ENCODE measurements around the gene AQP2. TPM values are rescaled to one million over a fixed set of nuclear protein-coding genes. Genes with fewer than 3 reads are reported as not detected.

The AQP2 gene
- total RNA-seq, 4 donors from 2014 or later = not detected

GRCh38 chr12:49925433-49926204, 24.9 kb upstream of the AQP2 start:
- Histone ChIP-seq H3K27ac (no peak overlapping the region), H3K27me3 (no peaks in the 10 kb centered on the region), H3K36me3 (no peaks in the 10 kb centered on the region), H3K4me3 (no peak overlapping the region), H3K9me3 (no peaks in the 10 kb centered on the region), H3K4me1 (no peaks in the 10 kb centered on the region)
- in situ Hi-C loops (cut with MboI; ENCODE audit: low sequenced_read_pairs in 4 of 4) (no loop called here), intact Hi-C loops (cut with DNase I; ENCODE audit: low total_unique reads) (no loop called here)
- ATAC-seq (no peak), DNase-seq (no peak)
- no peak for TF ChIP-seq POLR2A (IDR thresholded peaks at IDR 0.05)
- no peak for TF ChIP-seq CTCF (IDR thresholded peaks at IDR 0.05 in 4 of 5, conservative IDR thresholded peaks at IDR 0.05 in 1 of 5)

- TF ChIP-seq CTCF (IDR thresholded peaks at IDR 0.05 in 4 of 5, conservative IDR thresholded peaks at IDR 0.05 in 1 of 5) = no peak
- TF ChIP-seq POLR2A (IDR thresholded peaks at IDR 0.05) = no peak
- Histone ChIP-seq H3K4me3 (no peak overlapping the region), H3K27me3 (no peaks in the 10 kb centered on the region), H3K36me3 (no peaks in the 10 kb centered on the region), H3K9me3 (no peaks in the 10 kb centered on the region), H3K27ac (no peak overlapping the region), H3K4me1 (no peaks in the 10 kb centered on the region)
- DNase-seq (no peak), ATAC-seq (no peak)
- in situ Hi-C loops (cut with MboI; ENCODE audit: low sequenced_read_pairs in 4 of 4) = no loop called here
- intact Hi-C loops (cut with DNase I; ENCODE audit: low total_unique reads) = no loop called here
Measured at GRCh38 chr12:49928471-49928870, 22.1 kb upstream of the AQP2 start.

GRCh38 chr12:49929581-49929980, 21.0 kb upstream of the AQP2 start:
- intact Hi-C loops (cut with DNase I; ENCODE audit: low total_unique reads) (no loop called here), in situ Hi-C loops (cut with MboI; ENCODE audit: low sequenced_read_pairs in 4 of 4) (no loop called here)
- no peak overlapping the region for H3K4me3 ChIP-seq
- ATAC-seq (no peak), DNase-seq (no peak)
- no peak overlapping the region for H3K27ac ChIP-seq
- H3K36me3 ChIP-seq = no peaks in the 10 kb centered on the region
- no peaks in the 10 kb centered on the region for H3K9me3 ChIP-seq
- no peaks in the 10 kb centered on the region for H3K27me3 ChIP-seq
- no peak for TF ChIP-seq CTCF (IDR thresholded peaks at IDR 0.05 in 4 of 5, conservative IDR thresholded peaks at IDR 0.05 in 1 of 5)
- TF ChIP-seq POLR2A (IDR thresholded peaks at IDR 0.05) = no peak
- H3K4me1 ChIP-seq = no peaks in the 10 kb centered on the region

- intact Hi-C loops (cut with DNase I; ENCODE audit: low total_unique reads) = no loop called here
- no peaks in the 10 kb centered on the region for H3K27me3 ChIP-seq
- H3K27ac ChIP-seq = no peak overlapping the region
- no peaks in the 10 kb centered on the region for H3K4me1 ChIP-seq
- TF ChIP-seq POLR2A (IDR thresholded peaks at IDR 0.05) (no peak), CTCF (IDR thresholded peaks at IDR 0.05 in 4 of 5, conservative IDR thresholded peaks at IDR 0.05 in 1 of 5) (no peak)
- ATAC-seq = no peak
- in situ Hi-C loops (cut with MboI; ENCODE audit: low sequenced_read_pairs in 4 of 4) = no loop called here
- no peaks in the 10 kb centered on the region for H3K36me3 ChIP-seq
- no peak overlapping the region for H3K4me3 ChIP-seq
- no peak for DNase-seq
- no peaks in the 10 kb centered on the region for H3K9me3 ChIP-seq
Measured at GRCh38 chr12:49930515-49931288, 19.8 kb upstream of the AQP2 start.
